Measurements from ENCODE around the gene ITIH3.

- peak in 2 of 6 experiments; percentile 5 to 11 for TF ChIP-seq CTCF (IDR thresholded peaks at IDR 0.05)
- TF ChIP-seq POLR2A (IDR thresholded peaks at IDR 0.05): peak; percentile 64 to 65
Observed at GRCh38 chr3:52770496-52771333, 23.9 kb upstream of the ITIH3 start, which contains the start of gene NEK4.

All from Peyer's patch (tissue), 4 donors.